HL-60 (cell line): ENCODE measurements around the gene ANO1.

ENCODE experiments used
- DNase-seq, 2 experiments: peaks; one replicate each; pipeline ENCODE4 v3.0.0-alpha.2; 2010 to 2020; ENCODE audit warnings: low read depth in 1 of 2, low spot score in 1 of 2
- H3K27ac ChIP-seq: fragments of 250-450 bp; sonication (Bioruptor Pico); replicated peaks from 2 replicates; pipeline ENCODE4 v1.5.1; 2020; ENCODE audit warnings: mild to moderate bottlenecking, moderate library complexity
- H3K27me3 ChIP-seq: fragments of 250-450 bp; sonication (Bioruptor Pico); 2 replicates; pipeline ENCODE4 v1.5.1; 2021; ENCODE audit warnings: mild to moderate bottlenecking, moderate library complexity; ENCODE audit not compliant: insufficient read depth, poor library complexity, severe bottlenecking
- H3K4me3 ChIP-seq: replicated peaks from 2 replicates; pipeline ENCODE4 v1.5.1; 2011; ENCODE audit warnings: mild to moderate bottlenecking, control low read depth, low read length; ENCODE audit not compliant: insufficient read depth
- GABPA ChIP-seq: IDR thresholded peaks from 2 replicates; pipeline ENCODE4 v1.6.1; 2012; ENCODE audit warnings: low read depth
- POLR2AphosphoS5 ChIP-seq: IDR thresholded peaks from 2 replicates; pipeline ENCODE4 v1.6.1; 2012; ENCODE audit warnings: low read depth
- SPI1 ChIP-seq: IDR thresholded peaks from 2 replicates; pipeline ENCODE4 v1.6.1; 2012; ENCODE audit warnings: low read depth, mild to moderate bottlenecking, borderline replicate concordance
- TF ChIP-seq, protein P1 (sequence below): IDR thresholded peaks from 2 replicates; pipeline ENCODE4 v1.6.1; 2012; ENCODE audit warnings: low read depth; ENCODE audit not compliant: insufficient replicate concordance
- TF ChIP-seq, protein P2 (sequence below): IDR thresholded peaks from one replicate; pipeline ENCODE4 v1.5.1; 2011; ENCODE audit warnings: low read length, control low read depth, inconsistent platforms; ENCODE audit not compliant: insufficient read depth

ANO1 gene

GRCh38 chr11:70144262-70144661, 66.1 kb downstream of the ANO1 start:
- Histone ChIP-seq H3K4me3 (no peak overlapping the region), H3K27me3 (peaks cover 23% of the 10 kb centered on the region), H3K27ac (no peak overlapping the region)
- DNase-seq, result no peak
- TF ChIP-seq, protein P1, sequence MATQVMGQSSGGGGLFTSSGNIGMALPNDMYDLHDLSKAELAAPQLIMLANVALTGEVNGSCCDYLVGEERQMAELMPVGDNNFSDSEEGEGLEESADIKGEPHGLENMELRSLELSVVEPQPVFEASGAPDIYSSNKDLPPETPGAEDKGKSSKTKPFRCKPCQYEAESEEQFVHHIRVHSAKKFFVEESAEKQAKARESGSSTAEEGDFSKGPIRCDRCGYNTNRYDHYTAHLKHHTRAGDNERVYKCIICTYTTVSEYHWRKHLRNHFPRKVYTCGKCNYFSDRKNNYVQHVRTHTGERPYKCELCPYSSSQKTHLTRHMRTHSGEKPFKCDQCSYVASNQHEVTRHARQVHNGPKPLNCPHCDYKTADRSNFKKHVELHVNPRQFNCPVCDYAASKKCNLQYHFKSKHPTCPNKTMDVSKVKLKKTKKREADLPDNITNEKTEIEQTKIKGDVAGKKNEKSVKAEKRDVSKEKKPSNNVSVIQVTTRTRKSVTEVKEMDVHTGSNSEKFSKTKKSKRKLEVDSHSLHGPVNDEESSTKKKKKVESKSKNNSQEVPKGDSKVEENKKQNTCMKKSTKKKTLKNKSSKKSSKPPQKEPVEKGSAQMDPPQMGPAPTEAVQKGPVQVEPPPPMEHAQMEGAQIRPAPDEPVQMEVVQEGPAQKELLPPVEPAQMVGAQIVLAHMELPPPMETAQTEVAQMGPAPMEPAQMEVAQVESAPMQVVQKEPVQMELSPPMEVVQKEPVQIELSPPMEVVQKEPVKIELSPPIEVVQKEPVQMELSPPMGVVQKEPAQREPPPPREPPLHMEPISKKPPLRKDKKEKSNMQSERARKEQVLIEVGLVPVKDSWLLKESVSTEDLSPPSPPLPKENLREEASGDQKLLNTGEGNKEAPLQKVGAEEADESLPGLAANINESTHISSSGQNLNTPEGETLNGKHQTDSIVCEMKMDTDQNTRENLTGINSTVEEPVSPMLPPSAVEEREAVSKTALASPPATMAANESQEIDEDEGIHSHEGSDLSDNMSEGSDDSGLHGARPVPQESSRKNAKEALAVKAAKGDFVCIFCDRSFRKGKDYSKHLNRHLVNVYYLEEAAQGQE, result no peak
- TF ChIP-seq POLR2AphosphoS5, result no peak
- TF ChIP-seq, protein P2, sequence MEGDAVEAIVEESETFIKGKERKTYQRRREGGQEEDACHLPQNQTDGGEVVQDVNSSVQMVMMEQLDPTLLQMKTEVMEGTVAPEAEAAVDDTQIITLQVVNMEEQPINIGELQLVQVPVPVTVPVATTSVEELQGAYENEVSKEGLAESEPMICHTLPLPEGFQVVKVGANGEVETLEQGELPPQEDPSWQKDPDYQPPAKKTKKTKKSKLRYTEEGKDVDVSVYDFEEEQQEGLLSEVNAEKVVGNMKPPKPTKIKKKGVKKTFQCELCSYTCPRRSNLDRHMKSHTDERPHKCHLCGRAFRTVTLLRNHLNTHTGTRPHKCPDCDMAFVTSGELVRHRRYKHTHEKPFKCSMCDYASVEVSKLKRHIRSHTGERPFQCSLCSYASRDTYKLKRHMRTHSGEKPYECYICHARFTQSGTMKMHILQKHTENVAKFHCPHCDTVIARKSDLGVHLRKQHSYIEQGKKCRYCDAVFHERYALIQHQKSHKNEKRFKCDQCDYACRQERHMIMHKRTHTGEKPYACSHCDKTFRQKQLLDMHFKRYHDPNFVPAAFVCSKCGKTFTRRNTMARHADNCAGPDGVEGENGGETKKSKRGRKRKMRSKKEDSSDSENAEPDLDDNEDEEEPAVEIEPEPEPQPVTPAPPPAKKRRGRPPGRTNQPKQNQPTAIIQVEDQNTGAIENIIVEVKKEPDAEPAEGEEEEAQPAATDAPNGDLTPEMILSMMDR, result no peak
- TF ChIP-seq GABPA, result no peak
- TF ChIP-seq SPI1, result no peak

- H3K27me3 ChIP-seq, result peaks cover 23% of the 10 kb centered on the region
- no peak overlapping the region for H3K4me3 ChIP-seq
- no peak for DNase-seq
- no peak overlapping the region for H3K27ac ChIP-seq
- TF ChIP-seq, protein P2, result no peak
- TF ChIP-seq SPI1 (no peak), GABPA (no peak), POLR2AphosphoS5 (no peak)
- TF ChIP-seq, protein P1, result no peak
These were observed 67.0 kb downstream of the ANO1 start for GRCh38 chr11:70145071-70145470.

DNA sequence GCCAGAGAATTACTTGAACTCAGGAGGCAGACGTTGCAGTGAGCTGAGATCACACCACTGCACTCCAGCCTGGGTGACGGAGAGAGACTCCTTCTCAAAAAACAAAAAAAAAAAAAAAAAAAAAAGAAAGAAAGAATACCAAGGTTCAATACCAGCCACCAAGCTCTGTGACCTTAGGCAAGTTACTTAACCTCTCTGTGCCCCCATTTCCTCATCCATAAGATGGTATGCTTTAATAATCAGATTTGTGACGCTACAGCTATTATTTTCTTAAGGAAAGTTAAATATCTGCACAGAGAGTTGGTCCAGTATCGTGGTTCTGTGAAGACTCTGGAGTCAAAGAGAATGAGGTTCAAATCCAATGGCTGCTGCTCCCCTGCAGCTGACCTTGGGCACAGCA, 67.7 kb downstream of the ANO1 start:
- no peak overlapping the region for H3K4me3 ChIP-seq
- H3K27me3 ChIP-seq, result peaks cover 19% of the 10 kb centered on the region
- no peak for TF ChIP-seq GABPA
- TF ChIP-seq, protein P2, result no peak
- TF ChIP-seq, protein P1, result no peak

More for the DNA sequence above, 67.7 kb downstream of the ANO1 start:
- no peak for DNase-seq
- H3K27ac ChIP-seq, result no peak overlapping the region
